IMR-90 (cell line): ENCODE measurements around the gene RFX1. TPM values are rescaled to one million over a fixed set of nuclear protein-coding genes. Genes with fewer than 3 reads are reported as not detected.
A peak's percentile ranks its signal among the peaks of the same experiment; 100 is the strongest.
"Not testable (repeated sequence)": the region's sequence is repeated elsewhere in the genome, so short reads cannot be mapped to it uniquely, and the experiment has no call there.

ENCODE experiments used
- ATAC-seq: fragments of 200-7000 bp; cut with Tn5 transposase; 2 replicates; pipeline ENCODE4 v1.9.1; 2020; ENCODE audit warnings: low read depth, mild to moderate bottlenecking, moderate library complexity
- BruUV-seq: library from RNA; stranded (reverse); fragments of 400-500 nt; replicated peaks from 2 replicates; lab custom pipeline; 2021; lab: Mats Ljungman, UMichigan
- CTCF ChIA-PET: fragments of 300-600 bp; formaldehyde crosslinking; extraction: SDS; loops from one replicate; lab custom pipeline; 2021; ENCODE audit warnings: antibody characterized with exemption; lab: Yijun Ruan, JAX
- POLR2A ChIA-PET: fragments of 300-600 bp; sonication (Branson Sonifier 250); formaldehyde crosslinking; loops from one replicate; lab custom pipeline; 2022; ENCODE audit warnings: antibody characterized with exemption; ENCODE audit not compliant: unreplicated experiment; lab: Charles Lee
- DNase-seq: peaks from one replicate; pipeline ENCODE4 v3.0.0; 2013
- H2AFZ ChIP-seq: replicated peaks from 2 replicates; pipeline ENCODE3; 2013; ENCODE audit warnings: low read length, mild to moderate bottlenecking; ENCODE audit not compliant: poor library complexity
- H2AK5ac ChIP-seq: 2 replicates; pipeline ENCODE4 v1.6.1; 2013; ENCODE audit warnings: low read depth, low read length, inconsistent platforms
- H2AK9ac ChIP-seq: replicated peaks from 2 replicates; pipeline ENCODE3; 2013; ENCODE audit warnings: mild to moderate bottlenecking, low read depth, low read length, moderate library complexity; ENCODE audit not compliant: poor library complexity
- H2BK120ac ChIP-seq: 2 replicates; pipeline ENCODE4 v1.6.1; 2013; ENCODE audit warnings: low read depth, low read length, inconsistent platforms
- H2BK15ac ChIP-seq: 3 replicates; pipeline ENCODE4 v1.6.1; 2013; ENCODE audit warnings: low read depth, low read length, inconsistent platforms
- H2BK20ac ChIP-seq: 2 replicates; pipeline ENCODE4 v1.6.1; 2013; ENCODE audit warnings: low read depth, mild to moderate bottlenecking, inconsistent platforms, low read length, moderate library complexity
- H2BK5ac ChIP-seq: 2 replicates; pipeline ENCODE4 v1.6.1; 2013; ENCODE audit warnings: mild to moderate bottlenecking, low read depth, low read length, inconsistent platforms; ENCODE audit not compliant: poor library complexity, severe bottlenecking
- H3K14ac ChIP-seq: replicated peaks from 2 replicates; pipeline ENCODE4 v1.6.1; 2013; ENCODE audit warnings: low read depth, low read length, inconsistent platforms
- H3K18ac ChIP-seq: 2 replicates; pipeline ENCODE4 v1.6.1; 2013; ENCODE audit warnings: low read depth, low read length, control low read depth
- H3K23ac ChIP-seq: 2 replicates; pipeline ENCODE4 v1.6.1; 2013; ENCODE audit warnings: low read depth, low read length, inconsistent platforms
- H3K27ac ChIP-seq: 2 replicates; pipeline ENCODE4 v1.5.1; 2013; ENCODE audit warnings: mild to moderate bottlenecking, control low read depth, low read length; ENCODE audit not compliant: insufficient read depth
- H3K27me3 ChIP-seq: 2 replicates; pipeline ENCODE4 v1.6.1; 2013; ENCODE audit warnings: low read length; ENCODE audit not compliant: control insufficient read depth, insufficient read depth
- H3K36me3 ChIP-seq: 2 replicates; pipeline ENCODE4 v1.6.1; 2013; ENCODE audit warnings: low read length, mixed read lengths; ENCODE audit not compliant: control insufficient read depth, insufficient read depth
- H3K4ac ChIP-seq: 2 replicates; pipeline ENCODE4 v1.6.1; 2013; ENCODE audit warnings: low read depth, low read length, inconsistent platforms
- H3K4me1 ChIP-seq: 2 replicates; pipeline ENCODE4 v1.6.1; 2013; ENCODE audit warnings: low read length, mixed read lengths; ENCODE audit not compliant: control insufficient read depth, insufficient read depth
- H3K4me2 ChIP-seq: 2 replicates; pipeline ENCODE4 v1.6.1; 2013; ENCODE audit warnings: low read depth, mild to moderate bottlenecking, control low read depth, low read length, moderate library complexity
- H3K4me3 ChIP-seq: 2 replicates; pipeline ENCODE4 v1.5.1; 2013; ENCODE audit warnings: low read depth, mild to moderate bottlenecking, control low read depth, low read length, moderate library complexity; ENCODE audit not compliant: insufficient read depth
- H3K56ac ChIP-seq: 2 replicates; pipeline ENCODE4 v1.6.1; 2013; ENCODE audit warnings: low read length, inconsistent platforms; ENCODE audit not compliant: insufficient read depth; ENCODE audit errors: extremely low read depth
- H3K79me1 ChIP-seq, 2 experiments: 2 replicates each; pipeline ENCODE4 v1.6.1; 2013; ENCODE audit warnings: low read length in 2 of 2, inconsistent platforms in 1 of 2, low read depth in 1 of 2
- H3K9ac ChIP-seq: 2 replicates; pipeline ENCODE4 v1.6.1; 2013; ENCODE audit warnings: low read depth, low read length, control low read depth
- H3K9me1 ChIP-seq: 2 replicates; pipeline ENCODE4 v1.6.1; 2013; ENCODE audit warnings: low read length, inconsistent platforms; ENCODE audit not compliant: insufficient read depth
- H3K9me3 ChIP-seq: 2 replicates; pipeline ENCODE4 v1.6.1; 2013; ENCODE audit warnings: low read length; ENCODE audit not compliant: control insufficient read depth, insufficient read depth
- H4K20me1 ChIP-seq: 2 replicates; pipeline ENCODE4 v1.6.1; 2013; ENCODE audit warnings: low read length, inconsistent platforms; ENCODE audit not compliant: insufficient read depth
- H4K5ac ChIP-seq: 2 replicates; pipeline ENCODE4 v1.6.1; 2013; ENCODE audit warnings: mild to moderate bottlenecking, low read depth, low read length, control low read depth
- H4K8ac ChIP-seq, 2 experiments: 2 replicates each; pipeline ENCODE4 v1.6.1; 2013; ENCODE audit warnings: low read depth in 2 of 2, low read length in 2 of 2, control low read depth in 1 of 2, inconsistent platforms in 1 of 2
- H4K91ac ChIP-seq: 2 replicates; pipeline ENCODE4 v1.6.1; 2013; ENCODE audit warnings: low read depth, low read length, inconsistent platforms; ENCODE audit not compliant: insufficient read depth
- MXI1 ChIP-seq: IDR thresholded peaks from 2 replicates; pipeline ENCODE4 v1.6.1; 2012; ENCODE audit warnings: low read depth, mild to moderate bottlenecking, low read length, moderate library complexity, borderline replicate concordance
- POLR2A ChIP-seq: IDR thresholded peaks from 2 replicates; pipeline ENCODE4 v1.6.1; 2012; ENCODE audit warnings: mild to moderate bottlenecking, low read depth, low read length
- RAD21 ChIP-seq: IDR thresholded peaks from 2 replicates; pipeline ENCODE4 v1.6.1; 2012; ENCODE audit warnings: low read length, improper control_type of control experiment
- SMC3 ChIP-seq: fragments of 150-350 bp; IDR thresholded peaks from 2 replicates; pipeline ENCODE4 v1.6.1; 2016; ENCODE audit warnings: low read depth, mild to moderate bottlenecking, antibody characterized with exemption, low read length, moderate library complexity
- WGBS, 2 experiments: methylation state at CpG; one replicate each; pipeline versions ENCODE4 v1.1.5 to v1.1.7; 2013; ENCODE audit warnings: missing lambda C conversion rate in 2 of 2; ENCODE audit not compliant: insufficient read length in 1 of 2; ENCODE audit errors: extremely low coverage in 2 of 2; 5-methylcytosine and 5-hydroxymethylcytosine counted together
- dilution Hi-C: fragments of 300-500 bp; cut with HindIII; formaldehyde crosslinking; loops from one replicate; pipeline ENCODE4 v1.14.3; 2018; ENCODE audit warnings: low sequenced_read_pairs; ENCODE audit not compliant: unreplicated experiment
- in situ Hi-C: fragments of 300-500 bp; cut with MboI; formaldehyde crosslinking; loops from 3 replicates; pipeline ENCODE4 v1.14.3; 2019; ENCODE audit warnings: low sequenced_read_pairs, inconsistent platforms, mixed read lengths
- intact Hi-C: fragments of 100-400 bp; cut with micrococcal nuclease; formaldehyde crosslinking; loops from 2 replicates; pipeline ENCODE4 v1.10.0; 2022
- polyA plus RNA-seq, 3 experiments: library from polyadenylated mRNA; depleted of rRNA; stranded (reverse); fragments of >200 nt; gene quantifications; 2 replicates each; pipeline ENCODE4 v1.2.3, GENCODE V29; 2012; ENCODE audit warnings: low replicate concordance in 1 of 3
- total RNA-seq: library from RNA; depleted of rRNA; stranded (reverse); fragments of >200 nt; gene quantifications from 2 replicates; pipeline ENCODE4 v1.2.3, GENCODE V29; 2012
- TF ChIP-seq, protein P1 (sequence below): conservative IDR thresholded peaks from 2 replicates; pipeline ENCODE4 v1.5.1; 2012; ENCODE audit warnings: mild to moderate bottlenecking, low read depth, low read length, improper control_type of control experiment

RFX1 gene
- total and polyA plus RNA-seq, 2 of the 4 experiments (the other 2 are of a cell fraction), result 0.36 to 3.1 TPM

DNA sequence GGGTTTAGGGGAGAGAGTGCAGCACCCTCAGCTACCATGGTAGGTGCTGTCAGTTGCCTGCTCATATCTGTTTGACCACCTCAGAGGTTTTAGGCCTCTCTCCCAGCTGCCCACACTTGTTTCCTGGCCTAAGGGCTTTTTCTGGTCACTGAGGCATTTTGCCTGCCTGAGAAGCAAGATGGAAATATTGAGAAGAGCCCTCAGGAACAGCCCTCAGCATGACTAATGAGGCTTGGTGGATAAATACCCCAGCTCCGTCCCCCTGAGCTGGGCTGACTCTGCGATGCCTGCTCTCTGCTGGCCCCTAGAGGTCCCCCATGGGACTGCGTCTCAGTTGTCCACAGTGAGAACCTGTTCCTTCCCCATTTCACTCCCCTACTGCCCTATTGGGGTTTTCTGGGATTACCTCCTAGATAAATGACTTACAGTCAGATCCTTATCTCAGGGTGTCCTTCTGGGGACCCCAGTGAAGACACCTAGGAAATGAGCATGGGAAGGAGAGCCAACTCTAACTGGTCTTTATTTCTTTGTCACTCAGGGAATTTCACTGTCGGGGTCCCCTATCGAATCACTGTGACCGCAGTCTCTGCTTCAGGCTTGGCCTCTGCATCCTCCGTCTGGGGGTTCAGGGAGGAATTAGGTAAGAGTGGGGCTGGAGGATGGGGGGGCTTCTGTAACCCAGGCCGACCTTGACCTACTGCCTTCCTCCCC, 42.5 kb upstream of the RFX1 start:
- no peak for DNase-seq
- H3K27me3 ChIP-seq, result no peaks in the 10 kb centered on the region
- no peak overlapping the region for H3K27ac ChIP-seq
- H2BK5ac ChIP-seq, result no peak overlapping the region
- TF ChIP-seq POLR2A, result no peak
- peak; percentile 24; the same call in 1 of the 2 replicates for TF ChIP-seq SMC3
- TF ChIP-seq, protein P1, sequence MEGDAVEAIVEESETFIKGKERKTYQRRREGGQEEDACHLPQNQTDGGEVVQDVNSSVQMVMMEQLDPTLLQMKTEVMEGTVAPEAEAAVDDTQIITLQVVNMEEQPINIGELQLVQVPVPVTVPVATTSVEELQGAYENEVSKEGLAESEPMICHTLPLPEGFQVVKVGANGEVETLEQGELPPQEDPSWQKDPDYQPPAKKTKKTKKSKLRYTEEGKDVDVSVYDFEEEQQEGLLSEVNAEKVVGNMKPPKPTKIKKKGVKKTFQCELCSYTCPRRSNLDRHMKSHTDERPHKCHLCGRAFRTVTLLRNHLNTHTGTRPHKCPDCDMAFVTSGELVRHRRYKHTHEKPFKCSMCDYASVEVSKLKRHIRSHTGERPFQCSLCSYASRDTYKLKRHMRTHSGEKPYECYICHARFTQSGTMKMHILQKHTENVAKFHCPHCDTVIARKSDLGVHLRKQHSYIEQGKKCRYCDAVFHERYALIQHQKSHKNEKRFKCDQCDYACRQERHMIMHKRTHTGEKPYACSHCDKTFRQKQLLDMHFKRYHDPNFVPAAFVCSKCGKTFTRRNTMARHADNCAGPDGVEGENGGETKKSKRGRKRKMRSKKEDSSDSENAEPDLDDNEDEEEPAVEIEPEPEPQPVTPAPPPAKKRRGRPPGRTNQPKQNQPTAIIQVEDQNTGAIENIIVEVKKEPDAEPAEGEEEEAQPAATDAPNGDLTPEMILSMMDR, result peak; percentile 58
- peak; percentile 46 for TF ChIP-seq RAD21
- no peak for TF ChIP-seq MXI1
- WGBS, 2 experiments, result no CpG with 5 or more reads among the region's 8 CpGs
- no peak overlapping the region for H2BK15ac ChIP-seq
- H2AK9ac ChIP-seq, result no peak overlapping the region
- POLR2A ChIA-PET, result no interaction called here
- no peak overlapping the region for H3K14ac ChIP-seq
- no peaks in the 10 kb centered on the region for H3K79me1 ChIP-seq
- no peaks in the 10 kb centered on the region for H3K9me1 ChIP-seq
- H2AFZ ChIP-seq, result peak overlapping the region; percentile 75
- H4K8ac ChIP-seq, result no peak overlapping the region
- no peaks in the 10 kb centered on the region for H4K20me1 ChIP-seq
- dilution Hi-C loops (no loop called here), intact Hi-C loops (no loop called here), in situ Hi-C loops (no loop called here)
- peaks cover 2% of the 10 kb centered on the region; the same call in 1 of the 2 replicates for H3K9me3 ChIP-seq
- no peak overlapping the region for H3K4me2 ChIP-seq
- no peak overlapping the region for H3K56ac ChIP-seq
- no peak overlapping the region for H2BK120ac ChIP-seq
- H2AK5ac ChIP-seq, result no peak overlapping the region
- no peaks in the 10 kb centered on the region for H3K36me3 ChIP-seq
- no peak overlapping the region for H3K9ac ChIP-seq
- H2BK20ac ChIP-seq, result no peak overlapping the region
- H3K23ac ChIP-seq, result no peak overlapping the region
- no peaks in the 10 kb centered on the region for H3K4me1 ChIP-seq
- H4K91ac ChIP-seq, result no peak overlapping the region
- no peak overlapping the region for H3K4ac ChIP-seq
- no TSS peak for BruUV-seq
- H3K18ac ChIP-seq, result no peak overlapping the region
- CTCF ChIA-PET, result interaction anchor here (0.9 to 2.2 kb wide), 2 partner anchors 11 to 17 kb away, joined by 7 to 9 read pairs; partner anchors contain the start of gene IL27RA
- ATAC-seq, result peak; percentile 85
- H3K4me3 ChIP-seq, result no peak overlapping the region
- no peak overlapping the region for H4K5ac ChIP-seq

DNA sequence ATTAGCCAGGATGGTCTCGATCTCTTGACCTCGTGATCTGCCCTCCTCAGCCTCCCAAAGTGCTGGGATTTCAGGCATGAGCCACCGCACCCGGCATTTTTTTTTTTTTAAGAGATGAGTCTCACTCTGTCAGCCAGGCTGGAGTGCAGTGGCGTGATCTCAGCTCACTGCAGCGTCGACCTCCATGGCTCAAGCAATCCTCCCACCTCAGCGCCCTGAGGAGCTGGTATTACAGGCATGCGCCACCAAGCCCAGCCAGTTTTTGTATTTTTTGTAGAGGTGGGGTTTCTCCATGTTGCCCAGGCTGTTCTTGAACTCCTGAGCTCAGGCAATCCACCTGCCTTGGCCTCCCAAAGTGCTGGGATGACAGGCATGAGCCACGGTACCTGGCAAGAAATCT, 41.7 kb upstream of the RFX1 start:
- DNase-seq, H2AK5ac ChIP-seq, H3K36me3 ChIP-seq, H3K4ac ChIP-seq, H3K27ac ChIP-seq, H4K8ac ChIP-seq, BruUV-seq, H4K91ac ChIP-seq, H3K79me1 ChIP-seq, H2BK15ac ChIP-seq, H3K4me3 ChIP-seq, H3K23ac ChIP-seq, H3K56ac ChIP-seq, H2BK20ac ChIP-seq, H2AFZ ChIP-seq, H3K9me1 ChIP-seq, H3K14ac ChIP-seq, H4K5ac ChIP-seq, in situ Hi-C loops, dilution Hi-C loops, H4K20me1 ChIP-seq, H2BK5ac ChIP-seq, H3K4me1 ChIP-seq, POLR2A ChIA-PET, H3K27me3 ChIP-seq, H3K4me2 ChIP-seq, H2BK120ac ChIP-seq, H3K18ac ChIP-seq, intact Hi-C loops, ATAC-seq, H2AK9ac ChIP-seq, H3K9me3 ChIP-seq, H3K9ac ChIP-seq: not testable (repeated sequence)
- CTCF ChIA-PET, result interaction anchor here (1.2 to 2.2 kb wide), 2 partner anchors 12 to 17 kb away, joined by 4 to 9 read pairs; partner anchors contain the start of gene IL27RA
- no CpG with 5 or more reads among the region's 10 CpGs for WGBS, 2 experiments
